ENCODE data around the gene MAGT1.

GRCh38 chrX:77802201-77802600 is 93.0 kb downstream of the MAGT1 start:
- no peak for TF ChIP-seq CTCF (conservative IDR thresholded peaks at IDR 0.05; ENCODE audit: low read length)
- TF ChIP-seq EZH2phosphoT487 (IDR thresholded peaks at IDR 0.05; ENCODE audit: borderline replicate concordance, low read depth, low read length) = no peak
